ENCODE data around the gene MYO3B. TPM values are rescaled to one million over a fixed set of nuclear protein-coding genes. Genes with fewer than 3 reads are reported as not detected.

MYO3B gene
- polyA plus RNA-seq, 1 donor (not counting 4 experiments of a cell fraction or from before 2014, with no cell fraction given): 4.4 TPM

- Histone ChIP-seq H3K4me3 (ENCODE audit: control insufficient read depth in 2 of 3, extremely low read depth in 1 of 3, insufficient read depth in 2 of 3, low read depth in 1 of 3, low read length in 3 of 3) (no peak overlapping the region), H3K9ac (ENCODE audit: control insufficient read depth, extremely low read depth, insufficient read depth, low read length) (no peak overlapping the region), H3K9me3 (ENCODE audit: control insufficient read depth, low read depth, low read length) (no peaks in the 10 kb centered on the region), H3K4me2 (ENCODE audit: control insufficient read depth, extremely low read depth, insufficient read depth, low read depth, low read length) (no peak overlapping the region), H4K20me1 (ENCODE audit: control insufficient read depth, extremely low read depth, insufficient read depth, low read length) (no peaks in the 10 kb centered on the region), H3K79me2 (ENCODE audit: control insufficient read depth, insufficient read depth, low read length) (no peaks in the 10 kb centered on the region), H3K36me3 (ENCODE audit: control insufficient read depth in 2 of 2, extremely low read depth in 1 of 2, insufficient read depth in 2 of 2, low read length in 2 of 2) (no peaks in the 10 kb centered on the region), H3K4me1 (ENCODE audit: control insufficient read depth, extremely low read depth, insufficient read depth, low read length) (no peaks in the 10 kb centered on the region), H3K27me3 (ENCODE audit: control insufficient read depth, extremely low read depth, insufficient read depth, low read length) (no peaks in the 10 kb centered on the region), H3K9me1 (ENCODE audit: control insufficient read depth, extremely low read depth, insufficient read depth, low read length) (no peaks in the 10 kb centered on the region), H3K27ac (ENCODE audit: control insufficient read depth, insufficient read depth, low read length) (no peak overlapping the region), H2AFZ (ENCODE audit: control insufficient read depth, low read length) (no peak overlapping the region)
- dilution Hi-C loops (cut with MboI; ENCODE audit: extremely low pct_ligation_motif_present, low sequenced_read_pairs): no loop called here
- no peak for TF ChIP-seq CTCF (optimal IDR thresholded peaks at IDR 0.05 in 1 of 3, IDR thresholded peaks at IDR 0.05 in 1 of 3, conservative IDR thresholded peaks at IDR 0.05 in 1 of 3; ENCODE audit: extremely low read depth in 1 of 3, insufficient read depth in 2 of 3, low read length in 3 of 3)
- no peak for TF ChIP-seq EZH2 (IDR thresholded peaks at IDR 0.05; ENCODE audit: low read length)
- FAIRE-seq (no peak), DNase-seq (ENCODE audit: low read depth, low spot score) (no peak)
Observed at GRCh38 chr2:170563401-170563800, 385.5 kb downstream of the MYO3B start.

- Histone ChIP-seq H3K9me1 (ENCODE audit: control insufficient read depth, extremely low read depth, insufficient read depth, low read length) (no peaks in the 10 kb centered on the region), H3K4me1 (ENCODE audit: control insufficient read depth, extremely low read depth, insufficient read depth, low read length) (no peaks in the 10 kb centered on the region), H4K20me1 (ENCODE audit: control insufficient read depth, extremely low read depth, insufficient read depth, low read length) (no peaks in the 10 kb centered on the region), H3K27me3 (ENCODE audit: control insufficient read depth, extremely low read depth, insufficient read depth, low read length) (no peaks in the 10 kb centered on the region), H3K79me2 (ENCODE audit: control insufficient read depth, insufficient read depth, low read length) (no peaks in the 10 kb centered on the region), H3K4me2 (ENCODE audit: control insufficient read depth, extremely low read depth, insufficient read depth, low read depth, low read length) (no peak overlapping the region), H2AFZ (ENCODE audit: control insufficient read depth, low read length) (no peak overlapping the region), H3K27ac (ENCODE audit: control insufficient read depth, insufficient read depth, low read length) (no peak overlapping the region), H3K9ac (ENCODE audit: control insufficient read depth, extremely low read depth, insufficient read depth, low read length) (no peak overlapping the region), H3K4me3 (ENCODE audit: control insufficient read depth in 2 of 3, extremely low read depth in 1 of 3, insufficient read depth in 2 of 3, low read depth in 1 of 3, low read length in 3 of 3) (no peak overlapping the region), H3K9me3 (ENCODE audit: control insufficient read depth, low read depth, low read length) (no peaks in the 10 kb centered on the region), H3K36me3 (ENCODE audit: control insufficient read depth in 2 of 2, extremely low read depth in 1 of 2, insufficient read depth in 2 of 2, low read length in 2 of 2) (no peaks in the 10 kb centered on the region)
- no peak for DNase-seq (ENCODE audit: low read depth, low spot score)
- no peak for FAIRE-seq
- dilution Hi-C loops (cut with MboI; ENCODE audit: extremely low pct_ligation_motif_present, low sequenced_read_pairs): no loop called here
- TF ChIP-seq EZH2 (IDR thresholded peaks at IDR 0.05; ENCODE audit: low read length) (no peak), CTCF (optimal IDR thresholded peaks at IDR 0.05 in 1 of 3, IDR thresholded peaks at IDR 0.05 in 1 of 3, conservative IDR thresholded peaks at IDR 0.05 in 1 of 3; ENCODE audit: extremely low read depth in 1 of 3, insufficient read depth in 2 of 3, low read length in 3 of 3) (no peak)
Observed at GRCh38 chr2:170566138-170566537, 388.2 kb downstream of the MYO3B start.
